H1 (cell line): ENCODE results near the gene PREX1.

Experiments used
- ATF3 ChIP-seq: IDR thresholded peaks from 2 replicates; pipeline ENCODE4 v1.6.1; 2011; ENCODE audit warnings: low read depth, mild to moderate bottlenecking, low read length; ENCODE audit not compliant: insufficient read depth
- CEBPB ChIP-seq: IDR thresholded peaks from 2 replicates; pipeline ENCODE4 v1.6.1; 2012; ENCODE audit warnings: low read depth, low read length
- CHD2 ChIP-seq: IDR thresholded peaks from 2 replicates; pipeline ENCODE4 v1.6.1; 2012; ENCODE audit warnings: low read length, improper control_type of control experiment
- CTCF ChIP-seq, 3 experiments: IDR thresholded peaks; 1 replicate in 2 of 3; 2 replicates in 1 of 3; pipeline versions ENCODE4 v1.5.1 to v1.6.1; 2011; ENCODE audit warnings: low read length in 3 of 3, mild to moderate bottlenecking in 3 of 3, inconsistent platforms in 2 of 3, low read depth in 1 of 3, moderate library complexity in 1 of 3; ENCODE audit not compliant: insufficient read depth in 1 of 3; ENCODE audit errors: control extremely low read depth in 1 of 3
- FOSL1 ChIP-seq: IDR thresholded peaks from 2 replicates; pipeline ENCODE4 v1.6.1; 2011; ENCODE audit warnings: mild to moderate bottlenecking, low read depth, low read length, moderate library complexity; ENCODE audit not compliant: insufficient read depth
- JUN ChIP-seq: IDR thresholded peaks from 2 replicates; pipeline ENCODE4 v1.6.1; 2011; ENCODE audit warnings: low read depth, mild to moderate bottlenecking, improper control_type of control experiment, low read length
- JUND ChIP-seq: IDR thresholded peaks from 2 replicates; pipeline ENCODE4 v1.6.1; 2011; ENCODE audit warnings: mild to moderate bottlenecking, improper control_type of control experiment, low read length
- MAX ChIP-seq: IDR thresholded peaks from 2 replicates; pipeline ENCODE4 v1.6.1; 2012; ENCODE audit warnings: inconsistent platforms
- POLR2A ChIP-seq, 2 experiments: IDR thresholded peaks; 1 replicate in 1 of 2; 2 replicates in 1 of 2; pipeline ENCODE4 v1.6.1; 2011; ENCODE audit warnings: low read depth in 2 of 2, low read length in 2 of 2, mild to moderate bottlenecking in 2 of 2; ENCODE audit errors: control extremely low read depth in 1 of 2
- POLR2AphosphoS5 ChIP-seq: IDR thresholded peaks from 2 replicates; pipeline ENCODE4 v1.6.1; 2011; ENCODE audit warnings: low read depth, low read length
- TAF1 ChIP-seq: IDR thresholded peaks from 2 replicates; pipeline ENCODE4 v1.6.1; 2011; ENCODE audit warnings: mild to moderate bottlenecking, low read depth, low read length
- ZNF274 ChIP-seq: IDR thresholded peaks from 2 replicates; pipeline ENCODE4 v1.7.0; 2012; ENCODE audit warnings: low read length, borderline replicate concordance; ENCODE audit errors: extremely low read depth
- TF ChIP-seq, protein P1 (sequence below): IDR thresholded peaks from 2 replicates; pipeline ENCODE4 v1.6.1; 2012; ENCODE audit warnings: inconsistent platforms

DNA sequence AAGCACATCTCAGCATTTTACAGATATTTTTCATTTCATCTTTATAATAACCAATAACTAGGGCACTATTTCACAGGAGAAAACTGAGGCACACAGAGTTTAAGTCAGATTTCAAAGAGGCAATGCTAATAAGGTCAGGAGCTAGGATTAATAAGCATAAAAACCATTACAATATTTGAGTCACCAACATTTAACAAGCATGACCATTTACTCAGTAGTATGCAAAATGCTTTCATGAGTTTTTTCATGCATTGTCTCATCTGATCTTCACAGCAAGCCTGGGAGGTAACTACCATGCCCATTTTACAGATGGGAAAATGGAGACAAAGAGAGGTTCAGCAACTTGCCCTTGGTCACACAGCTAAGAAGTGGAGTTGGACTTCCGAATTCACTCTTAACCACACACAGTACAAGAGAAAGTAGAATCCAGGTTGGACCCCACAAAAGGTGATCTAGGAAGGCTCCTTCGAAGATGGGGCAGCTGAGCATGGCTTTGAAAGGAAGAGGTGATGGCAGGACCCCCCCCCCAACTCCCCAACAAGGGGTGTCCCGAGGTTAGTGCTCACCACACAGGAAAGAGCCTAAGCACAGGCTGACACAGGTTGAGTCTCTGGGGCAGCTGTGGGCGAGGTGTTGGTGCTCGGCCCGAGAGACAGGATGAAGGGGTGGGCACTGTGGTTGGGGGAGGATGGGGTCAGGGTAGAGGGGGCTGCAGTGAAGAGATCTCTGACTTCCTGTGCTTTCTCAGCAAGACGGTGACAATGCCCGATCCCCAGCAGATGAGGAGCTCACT, 108.8 kb downstream of the PREX1 start:
- TF ChIP-seq CTCF (IDR thresholded peaks at IDR 0.05; ENCODE audit: control extremely low read depth in 1 of 3, insufficient read depth in 1 of 3, low read depth in 1 of 3, low read length in 3 of 3) (no peak), CEBPB (no peak), POLR2AphosphoS5 (no peak), CHD2 (no peak), FOSL1 (no peak), MAX (no peak), TAF1 (no peak), ZNF274 (no peak), JUN (no peak), POLR2A (IDR thresholded peaks at IDR 0.05; ENCODE audit: control extremely low read depth in 1 of 2, low read depth in 2 of 2, low read length in 2 of 2) (no peak), ATF3 (no peak), JUND (no peak)
- TF ChIP-seq, protein P1, sequence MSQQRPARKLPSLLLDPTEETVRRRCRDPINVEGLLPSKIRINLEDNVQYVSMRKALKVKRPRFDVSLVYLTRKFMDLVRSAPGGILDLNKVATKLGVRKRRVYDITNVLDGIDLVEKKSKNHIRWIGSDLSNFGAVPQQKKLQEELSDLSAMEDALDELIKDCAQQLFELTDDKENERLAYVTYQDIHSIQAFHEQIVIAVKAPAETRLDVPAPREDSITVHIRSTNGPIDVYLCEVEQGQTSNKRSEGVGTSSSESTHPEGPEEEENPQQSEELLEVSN = no peak
